Measurements from ENCODE around the gene AP2A2.
A peak's percentile ranks its signal among the peaks of the same experiment; 100 is the strongest.

The AP2A2 gene

GRCh38 chr11:944711-945470 lies 19.2 kb downstream of the AP2A2 start:
- DNase-seq, result no peak
- H3K9me3 ChIP-seq (ENCODE audit: severe bottlenecking), result no peaks in the 10 kb centered on the region
- no peak overlapping the region for H3K27ac ChIP-seq
- H3K4me3 ChIP-seq (ENCODE audit: low read depth, low read length), result no peak overlapping the region
- 0 out of 2 replicates have a peak, but pooled peaks have one; percentile 19 for TF ChIP-seq CTCF (IDR thresholded peaks at IDR 0.05; ENCODE audit: low read depth, low read length)
- H3K36me3 ChIP-seq, result peaks cover 30% of the 10 kb centered on the region
- H3K27me3 ChIP-seq (ENCODE audit: insufficient read depth, low read depth, severe bottlenecking), result no peaks in the 10 kb centered on the region

GRCh38 chr11:945986-946385 lies 20.3 kb downstream of the AP2A2 start:
- no peak for TF ChIP-seq CTCF (IDR thresholded peaks at IDR 0.05; ENCODE audit: low read depth, low read length)
- no peak overlapping the region for H3K27ac ChIP-seq

GRCh38 chr11:947744-948143 lies 22.1 kb downstream of the AP2A2 start:
- peaks cover 30% of the 10 kb centered on the region for H3K36me3 ChIP-seq

More at GRCh38 chr11:945986-946385, 20.3 kb downstream of the AP2A2 start:
- Histone ChIP-seq H3K9me3 (ENCODE audit: severe bottlenecking) (no peaks in the 10 kb centered on the region), H3K4me3 (ENCODE audit: low read depth, low read length) (no peak overlapping the region), H3K27me3 (ENCODE audit: insufficient read depth, low read depth, severe bottlenecking) (no peaks in the 10 kb centered on the region), H3K36me3 (peaks cover 30% of the 10 kb centered on the region)
- no peak for DNase-seq

GRCh38 chr11:951507-951906 lies 25.8 kb downstream of the AP2A2 start:
- Histone ChIP-seq H3K9me3 (ENCODE audit: severe bottlenecking) (no peaks in the 10 kb centered on the region), H3K36me3 (peaks cover 21% of the 10 kb centered on the region), H3K27ac (no peak overlapping the region), H3K27me3 (ENCODE audit: insufficient read depth, low read depth, severe bottlenecking) (no peaks in the 10 kb centered on the region), H3K4me3 (ENCODE audit: low read depth, low read length) (no peak overlapping the region)
- DNase-seq, result no peak
- TF ChIP-seq CTCF (IDR thresholded peaks at IDR 0.05; ENCODE audit: low read depth, low read length), result no peak

More at GRCh38 chr11:947744-948143, 22.1 kb downstream of the AP2A2 start:
- Histone ChIP-seq H3K4me3 (ENCODE audit: low read depth, low read length) (no peak overlapping the region), H3K27me3 (ENCODE audit: insufficient read depth, low read depth, severe bottlenecking) (no peaks in the 10 kb centered on the region), H3K27ac (no peak overlapping the region), H3K9me3 (ENCODE audit: severe bottlenecking) (no peaks in the 10 kb centered on the region)
- TF ChIP-seq CTCF (IDR thresholded peaks at IDR 0.05; ENCODE audit: low read depth, low read length), result no peak
- DNase-seq, result no peak

GRCh38 chr11:952406-953385 lies 27.0 kb downstream of the AP2A2 start:
- Histone ChIP-seq H3K9me3 (ENCODE audit: severe bottlenecking) (no peaks in the 10 kb centered on the region), H3K36me3 (peaks cover 16% of the 10 kb centered on the region), H3K27me3 (ENCODE audit: insufficient read depth, low read depth, severe bottlenecking) (no peaks in the 10 kb centered on the region), H3K4me3 (ENCODE audit: low read depth, low read length) (no peak overlapping the region), H3K27ac (no peak overlapping the region)
- no peak for DNase-seq
- TF ChIP-seq CTCF (IDR thresholded peaks at IDR 0.05; ENCODE audit: low read depth, low read length), result no peak

Measured in WERI-Rb-1 (cell line).